GM06990 (cell line): ENCODE measurements around the gene CCL19.
"Not testable (repeated sequence)": the region's sequence is repeated elsewhere in the genome, so short reads cannot be mapped to it uniquely, and the experiment has no call there.

Experiments
- DNase-seq: peaks from one replicate; pipeline ENCODE4 v3.0.0-alpha.2; 2011; ENCODE audit not compliant: insufficient read length; ENCODE audit errors: extremely low read depth
- H3K27me3 ChIP-seq: replicated peaks from 2 replicates; pipeline ENCODE4 v1.6.0; 2011; ENCODE audit warnings: low read length; ENCODE audit not compliant: control insufficient read depth, insufficient read depth
- H3K36me3 ChIP-seq: 2 replicates; pipeline ENCODE4 v1.5.1; 2011; ENCODE audit warnings: low read length; ENCODE audit not compliant: control insufficient read depth, insufficient read depth
- H3K4me3 ChIP-seq: replicated peaks from 2 replicates; pipeline ENCODE4 v1.5.1; 2011; ENCODE audit warnings: low read depth, mild to moderate bottlenecking, control low read depth, low read length
- CTCF ChIP-seq: IDR thresholded peaks from 2 replicates; pipeline ENCODE4 v1.5.1; 2011; ENCODE audit warnings: low read length, control low read depth, mild to moderate bottlenecking, inconsistent platforms; ENCODE audit not compliant: insufficient read depth, poor library complexity, severe bottlenecking

Gene CCL19

GRCh38 chr9:34723141-34723540 lies 32.1 kb upstream of the CCL19 start:
- DNase-seq = no peak
- no peaks in the 10 kb centered on the region for H3K36me3 ChIP-seq
- H3K4me3 ChIP-seq = no peak overlapping the region
- no peaks in the 10 kb centered on the region for H3K27me3 ChIP-seq
- TF ChIP-seq CTCF = no peak

DNA sequence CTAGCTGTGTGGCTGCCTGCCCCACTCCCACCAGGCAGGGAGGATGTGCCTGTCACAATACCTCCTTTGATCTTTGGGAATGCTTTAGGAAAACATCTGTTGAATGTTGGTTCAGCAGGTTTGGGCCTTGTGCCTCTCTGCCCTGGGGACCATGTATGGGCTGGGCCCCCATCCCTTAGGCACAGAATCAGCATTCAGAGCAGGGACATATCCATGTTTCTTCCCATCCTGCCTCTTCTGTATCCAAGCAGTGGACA lies 28.6 kb upstream of the CCL19 start:
- H3K27me3 ChIP-seq, DNase-seq, H3K36me3 ChIP-seq, H3K4me3 ChIP-seq: not testable (repeated sequence)

- no peak for TF ChIP-seq CTCF
- DNase-seq = no peak
Observed at GRCh38 chr9:34719021-34719768, 28.1 kb upstream of the CCL19 start.

DNA sequence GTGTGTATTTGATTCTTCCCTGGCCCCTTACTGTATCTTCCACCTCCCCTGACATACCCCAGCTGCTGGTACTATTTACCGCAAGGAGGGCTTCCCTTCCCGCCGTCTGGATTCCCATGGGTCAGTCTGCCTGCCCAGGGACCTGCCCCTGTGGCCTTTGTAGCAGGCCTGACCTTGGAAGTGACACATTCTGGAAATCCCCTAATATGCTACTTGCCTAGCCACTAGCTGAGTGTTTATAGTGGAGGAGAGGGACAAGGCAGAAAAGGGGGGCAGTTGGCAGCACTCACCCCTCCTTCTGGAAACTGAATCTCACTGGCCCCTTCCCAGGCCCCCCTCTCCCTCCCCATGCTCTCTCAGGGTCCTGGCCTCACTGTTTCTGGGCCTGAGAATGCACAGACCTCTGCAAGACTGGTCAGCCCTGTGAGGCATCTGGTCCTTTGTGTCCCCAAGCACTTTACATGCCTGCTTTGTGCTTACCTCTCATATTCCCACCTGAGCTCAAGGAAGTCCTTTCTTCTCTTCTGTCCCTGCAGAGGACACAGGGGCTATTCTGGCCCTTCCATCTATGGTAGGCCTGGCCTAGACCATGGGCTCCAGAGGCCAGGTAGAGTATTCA lies 27.0 kb upstream of the CCL19 start:
- TF ChIP-seq CTCF = no peak
- Histone ChIP-seq H3K4me3 (no peak overlapping the region), H3K27me3 (no peaks in the 10 kb centered on the region), H3K36me3 (no peaks in the 10 kb centered on the region)
- no peak for DNase-seq

More at GRCh38 chr9:34719021-34719768, 28.1 kb upstream of the CCL19 start:
- no peaks in the 10 kb centered on the region for H3K27me3 ChIP-seq
- no peaks in the 10 kb centered on the region for H3K36me3 ChIP-seq
- H3K4me3 ChIP-seq = no peak overlapping the region

GRCh38 chr9:34716711-34717110 lies 25.6 kb upstream of the CCL19 start:
- H3K36me3 ChIP-seq = no peaks in the 10 kb centered on the region
- DNase-seq = no peak
- no peak for TF ChIP-seq CTCF
- no peaks in the 10 kb centered on the region for H3K27me3 ChIP-seq
- H3K4me3 ChIP-seq = no peak overlapping the region

DNA sequence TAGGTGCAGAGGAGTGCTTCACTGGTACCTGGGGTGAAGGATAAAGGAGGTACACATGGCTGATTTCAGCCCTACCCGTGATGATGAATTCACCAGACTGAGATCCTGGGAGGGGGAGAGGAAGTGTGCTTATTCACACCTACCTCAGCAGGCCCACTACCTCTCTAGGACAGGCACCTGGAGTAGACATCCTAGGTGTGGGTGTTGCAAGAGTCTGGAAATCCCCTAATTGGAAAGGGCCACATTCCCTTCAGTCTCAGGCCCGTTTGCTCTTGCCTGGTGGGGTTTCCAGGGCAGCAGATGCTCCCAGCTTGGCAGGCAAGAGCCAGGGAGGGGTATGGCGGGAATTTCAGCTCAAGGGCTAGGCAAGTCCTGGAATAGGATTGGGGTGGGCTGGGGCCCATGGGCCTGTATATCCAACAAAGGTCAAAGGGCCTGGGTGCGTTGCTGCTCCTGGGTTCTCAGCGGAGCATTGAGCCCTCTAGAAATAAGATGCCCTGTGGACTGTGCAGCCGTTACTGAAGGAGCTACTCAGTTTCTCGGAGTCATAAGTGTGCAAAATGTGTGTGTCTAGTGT lies 24.7 kb upstream of the CCL19 start:
- no peak for DNase-seq
- no peak overlapping the region for H3K4me3 ChIP-seq
- no peaks in the 10 kb centered on the region for H3K36me3 ChIP-seq
- no peaks in the 10 kb centered on the region; the same call in 1 of the 2 replicates for H3K27me3 ChIP-seq
- no peak for TF ChIP-seq CTCF
